Measurements from ENCODE around the gene SEMA3E. TPM values are rescaled to one million over a fixed set of nuclear protein-coding genes. Genes with fewer than 3 reads are reported as not detected.
"Not testable (repeated sequence)": the region's sequence is repeated elsewhere in the genome, so short reads cannot be mapped to it uniquely, and the experiment has no call there.

The SEMA3E gene
- total RNA-seq, result not detected

GRCh38 chr7:83648464-83649241 is at the start of gene SEMA3E:
SEMA3E (minus strand) TSS chr7:83649139.
- H3K27me3 Mint-ChIP-seq, result peaks cover 6% of the 10 kb centered on the region
- H3K36me3 Mint-ChIP-seq (ENCODE audit: low read depth), result no peaks in the 10 kb centered on the region
- ATAC-seq (replicated peaks), result no peak
- peaks cover 7% of the 10 kb centered on the region for H3K9me3 Mint-ChIP-seq
- H3K27ac Mint-ChIP-seq, result no peak within 1 kb of the TSS
- no peak within 1 kb of the TSS for H3K4me3 Mint-ChIP-seq
- no peaks in the 10 kb centered on the region for H3K4me1 Mint-ChIP-seq

GRCh38 chr7:83697804-83698530 is 49.0 kb upstream of the SEMA3E start:
- Mint-ChIP-seq H3K27me3 (no peaks in the 10 kb centered on the region), H3K9me3 (peaks cover 26% of the 10 kb centered on the region), H3K36me3 (ENCODE audit: low read depth) (no peaks in the 10 kb centered on the region), H3K27ac (no peak overlapping the region), H3K4me1 (no peaks in the 10 kb centered on the region), H3K4me3 (no peak overlapping the region)
- no peak for ATAC-seq (replicated peaks)

- Mint-ChIP-seq H3K27me3 (no peaks in the 10 kb centered on the region), H3K4me1 (no peaks in the 10 kb centered on the region), H3K4me3 (no peak overlapping the region), H3K27ac (no peak overlapping the region), H3K36me3 (ENCODE audit: low read depth) (no peaks in the 10 kb centered on the region), H3K9me3 (peaks cover 19% of the 10 kb centered on the region)
- ATAC-seq (replicated peaks), result no peak
Measured at GRCh38 chr7:83696101-83696500, 47.2 kb upstream of the SEMA3E start.

- no peak overlapping the region for H3K27ac Mint-ChIP-seq
- H3K4me3 Mint-ChIP-seq, result no peak overlapping the region
- H3K4me1 Mint-ChIP-seq, result no peaks in the 10 kb centered on the region
- peaks cover 22% of the 10 kb centered on the region for H3K9me3 Mint-ChIP-seq
- ATAC-seq (replicated peaks), result no peak
- H3K36me3 Mint-ChIP-seq (ENCODE audit: low read depth), result no peaks in the 10 kb centered on the region
- no peaks in the 10 kb centered on the region for H3K27me3 Mint-ChIP-seq
Measured at GRCh38 chr7:83695128-83695960, 46.4 kb upstream of the SEMA3E start.

GRCh38 chr7:83693256-83693655 is 44.3 kb upstream of the SEMA3E start:
- no peaks in the 10 kb centered on the region for H3K27me3 Mint-ChIP-seq
- peaks cover 14% of the 10 kb centered on the region for H3K9me3 Mint-ChIP-seq
- H3K4me3 Mint-ChIP-seq, result no peak overlapping the region
- no peak for ATAC-seq (replicated peaks)
- no peak overlapping the region for H3K27ac Mint-ChIP-seq
- H3K4me1 Mint-ChIP-seq, result no peaks in the 10 kb centered on the region
- no peaks in the 10 kb centered on the region for H3K36me3 Mint-ChIP-seq (ENCODE audit: low read depth)

- no peak overlapping the region for H3K27ac Mint-ChIP-seq
- no peak overlapping the region for H3K4me3 Mint-ChIP-seq
- H3K27me3 Mint-ChIP-seq, result no peaks in the 10 kb centered on the region
- H3K9me3 Mint-ChIP-seq, result peaks cover 14% of the 10 kb centered on the region
- H3K4me1 Mint-ChIP-seq, result no peaks in the 10 kb centered on the region
- no peaks in the 10 kb centered on the region for H3K36me3 Mint-ChIP-seq (ENCODE audit: low read depth)
- ATAC-seq (replicated peaks), result no peak
Measured at GRCh38 chr7:83691095-83691494, 42.2 kb upstream of the SEMA3E start.

GRCh38 chr7:83689855-83690254 is 40.9 kb upstream of the SEMA3E start:
- H3K9me3 Mint-ChIP-seq, result peaks cover 14% of the 10 kb centered on the region
- ATAC-seq (replicated peaks), result no peak
- no peaks in the 10 kb centered on the region for H3K36me3 Mint-ChIP-seq (ENCODE audit: low read depth)
- H3K4me1 Mint-ChIP-seq, result no peaks in the 10 kb centered on the region
- no peaks in the 10 kb centered on the region for H3K27me3 Mint-ChIP-seq
- no peak overlapping the region for H3K4me3 Mint-ChIP-seq
- H3K27ac Mint-ChIP-seq, result no peak overlapping the region

GRCh38 chr7:83686416-83686815 is 37.5 kb upstream of the SEMA3E start:
- H3K4me3 Mint-ChIP-seq, result no peak overlapping the region
- H3K36me3 Mint-ChIP-seq (ENCODE audit: low read depth), result no peaks in the 10 kb centered on the region
- H3K27ac Mint-ChIP-seq, result no peak overlapping the region

GRCh38 chr7:83684928-83685327 is 36.0 kb upstream of the SEMA3E start:
- Mint-ChIP-seq H3K27ac (no peak overlapping the region), H3K27me3 (no peaks in the 10 kb centered on the region), H3K9me3 (peaks cover 19% of the 10 kb centered on the region), H3K4me1 (no peaks in the 10 kb centered on the region), H3K36me3 (ENCODE audit: low read depth) (no peaks in the 10 kb centered on the region), H3K4me3 (no peak overlapping the region)
- ATAC-seq (replicated peaks), result no peak

More at GRCh38 chr7:83686416-83686815, 37.5 kb upstream of the SEMA3E start:
- ATAC-seq (replicated peaks), result no peak
- Mint-ChIP-seq H3K9me3 (peaks cover 22% of the 10 kb centered on the region), H3K4me1 (no peaks in the 10 kb centered on the region), H3K27me3 (no peaks in the 10 kb centered on the region)

GRCh38 chr7:83681200-83681778 is 32.4 kb upstream of the SEMA3E start:
- no peak for ATAC-seq (replicated peaks)
- no peaks in the 10 kb centered on the region for H3K27me3 Mint-ChIP-seq

GRCh38 chr7:83677180-83677866 is 28.4 kb upstream of the SEMA3E start:
- Mint-ChIP-seq H3K27me3 (no peaks in the 10 kb centered on the region), H3K4me1 (no peaks in the 10 kb centered on the region), H3K27ac (no peak overlapping the region), H3K4me3 (no peak overlapping the region), H3K9me3 (peaks cover 8% of the 10 kb centered on the region), H3K36me3 (ENCODE audit: low read depth) (no peaks in the 10 kb centered on the region)
- no peak for ATAC-seq (replicated peaks)

More at GRCh38 chr7:83681200-83681778, 32.4 kb upstream of the SEMA3E start:
- H3K27ac Mint-ChIP-seq, result no peak overlapping the region
- H3K4me1 Mint-ChIP-seq, result no peaks in the 10 kb centered on the region
- no peak overlapping the region for H3K4me3 Mint-ChIP-seq
- H3K9me3 Mint-ChIP-seq, result peaks cover 18% of the 10 kb centered on the region
- H3K36me3 Mint-ChIP-seq (ENCODE audit: low read depth), result no peaks in the 10 kb centered on the region

- H3K27ac Mint-ChIP-seq; H3K27me3 Mint-ChIP-seq; H3K9me3 Mint-ChIP-seq; H3K36me3 Mint-ChIP-seq (ENCODE audit: low read depth); H3K4me1 Mint-ChIP-seq; ATAC-seq (replicated peaks); H3K4me3 Mint-ChIP-seq: not testable (repeated sequence)
Measured at GRCh38 chr7:83673291-83673690, 24.4 kb upstream of the SEMA3E start.

- no peaks in the 10 kb centered on the region for H3K4me1 Mint-ChIP-seq
- no peaks in the 10 kb centered on the region for H3K27me3 Mint-ChIP-seq
- H3K27ac Mint-ChIP-seq, result no peak overlapping the region
- H3K36me3 Mint-ChIP-seq (ENCODE audit: low read depth), result no peaks in the 10 kb centered on the region
- no peak for ATAC-seq (replicated peaks)
- no peak overlapping the region for H3K4me3 Mint-ChIP-seq
- H3K9me3 Mint-ChIP-seq, result no peaks in the 10 kb centered on the region
Measured at GRCh38 chr7:83672157-83672556, 23.2 kb upstream of the SEMA3E start.

GRCh38 chr7:83663131-83663530 is 14.2 kb upstream of the SEMA3E start:
- Mint-ChIP-seq H3K4me1 (no peaks in the 10 kb centered on the region), H3K9me3 (peaks cover 36% of the 10 kb centered on the region), H3K4me3 (no peak overlapping the region), H3K27ac (no peak overlapping the region), H3K27me3 (no peaks in the 10 kb centered on the region), H3K36me3 (ENCODE audit: low read depth) (no peaks in the 10 kb centered on the region)
- ATAC-seq (replicated peaks), result no peak

Data from activated T-helper 17 cell treated with anti-CD3 and anti-CD28 coated beads, Interleukin-2, amount 50 U/mL, for 72 hours (primary cell).